Hematopoietic multipotent progenitor cell treated with erythropoietin and hydrocortisone succinate and interleukin-3 and kit ligand, for 6 days (in vitro differentiated cells): ENCODE measurements around the gene KMO.

Experiments
- DNase-seq: peaks from one replicate; pipeline ENCODE4 v3.0.0-alpha.2; 2015

Gene KMO

DNA sequence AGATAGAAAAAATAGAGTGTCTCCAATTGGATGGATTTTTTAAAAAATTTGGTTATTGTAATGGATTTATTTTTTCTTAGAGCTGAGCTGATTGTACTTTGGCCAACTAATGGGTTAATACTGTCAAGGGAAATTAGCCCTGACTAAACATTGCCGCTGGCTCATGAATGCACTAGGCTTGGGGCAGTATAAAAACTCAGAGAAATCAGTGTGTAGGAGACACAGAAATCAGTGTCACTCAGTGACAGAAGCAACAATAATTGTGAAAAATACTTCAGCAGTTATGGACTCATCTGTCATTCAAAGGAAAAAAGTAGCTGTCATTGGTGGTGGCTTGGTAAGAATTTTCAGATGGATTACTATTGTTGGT is at the start of gene KMO:
Gene KMO, plus strand, starts transcription at position 217 of the 370 bp plus-strand sequence. Its CDS starts 67 bp downstream, at position 284.
- peak; percentile 38 for DNase-seq

DNA sequence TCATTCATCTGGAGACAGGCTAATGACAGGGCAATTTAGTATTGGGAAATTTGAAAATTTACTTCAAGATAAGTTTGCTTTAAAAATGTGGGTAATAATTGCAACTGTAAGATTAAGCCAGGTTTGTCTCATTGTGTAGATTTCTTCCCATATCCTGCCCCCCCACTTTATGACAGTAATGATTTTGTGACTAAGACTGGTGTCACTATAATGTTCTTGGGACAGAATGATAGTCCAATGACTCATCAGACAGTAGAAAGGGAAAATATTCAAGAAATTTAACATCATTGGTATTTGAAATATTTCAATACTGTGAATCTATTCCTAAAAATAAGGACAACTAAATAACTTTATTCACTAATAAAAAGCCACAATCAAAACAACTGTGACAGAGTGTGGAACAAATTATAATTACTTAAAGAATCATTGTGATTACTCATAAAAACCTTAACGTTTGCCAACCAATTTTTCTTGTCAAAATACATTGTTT is 49.4 kb upstream of the KMO start:
- DNase-seq = no peak

- DNase-seq = no peak
These were observed 47.0 kb upstream of the KMO start for GRCh38 chr1:241485145-241485544.

DNA sequence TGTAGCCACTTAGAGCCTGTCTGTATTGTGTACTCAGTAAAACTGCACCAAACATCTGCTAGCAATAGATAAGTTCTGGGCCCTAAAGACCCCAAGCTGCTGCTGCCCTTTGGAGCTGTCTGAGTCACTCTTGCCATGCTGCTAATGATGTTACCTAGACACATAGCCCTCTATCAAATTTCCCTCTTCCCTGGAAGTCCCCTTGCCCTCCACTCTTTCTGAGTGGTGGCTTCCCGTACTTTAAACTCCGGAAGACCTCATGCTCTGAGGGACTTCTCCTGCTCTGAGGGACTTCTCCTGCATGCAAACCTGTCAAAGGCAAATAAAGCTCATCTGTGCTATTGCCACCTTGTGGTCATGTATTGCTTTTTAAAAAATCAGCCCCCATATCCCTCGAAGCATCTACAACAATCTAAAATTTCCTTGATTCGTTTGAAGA is 46.6 kb upstream of the KMO start:
- DNase-seq = peak; percentile 64

DNA sequence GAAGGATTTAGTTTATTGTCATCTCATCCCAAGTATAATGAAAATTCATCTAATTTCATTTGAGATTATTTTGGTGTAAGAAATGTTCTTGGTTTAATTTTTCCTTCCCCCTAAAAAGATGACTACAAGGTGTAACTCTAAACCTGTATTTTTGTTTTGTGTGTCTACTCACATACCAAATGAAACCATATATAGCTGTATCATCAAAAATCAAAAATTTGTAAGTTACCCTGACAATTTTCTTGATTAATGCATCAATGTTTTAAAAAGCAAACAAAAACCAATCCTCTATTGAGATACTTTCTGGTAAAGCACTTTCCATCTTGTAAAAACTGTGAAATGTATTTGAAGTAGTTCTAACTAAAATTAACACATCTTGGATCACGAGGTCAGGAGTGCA is 43.4 kb upstream of the KMO start:
- DNase-seq = no peak

DNA sequence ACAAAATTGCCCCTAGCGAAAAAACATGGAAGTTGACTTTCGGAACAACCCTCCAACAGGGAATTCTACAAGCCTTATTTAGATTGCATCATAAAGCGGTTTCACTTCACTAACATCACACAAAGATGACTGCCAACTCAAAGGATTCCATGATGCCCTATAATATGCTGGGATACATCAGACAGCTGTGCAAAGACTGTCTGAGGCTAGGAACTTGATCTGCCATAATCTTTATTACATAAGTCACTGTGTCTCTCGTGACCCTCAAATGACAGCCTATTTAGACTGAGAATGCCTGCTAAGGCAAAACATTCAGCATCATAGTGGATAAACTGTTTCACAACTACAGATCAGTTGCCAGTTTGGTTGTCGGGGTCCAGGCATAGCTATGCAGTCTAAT is 36.4 kb upstream of the KMO start:
- no peak for DNase-seq

DNA sequence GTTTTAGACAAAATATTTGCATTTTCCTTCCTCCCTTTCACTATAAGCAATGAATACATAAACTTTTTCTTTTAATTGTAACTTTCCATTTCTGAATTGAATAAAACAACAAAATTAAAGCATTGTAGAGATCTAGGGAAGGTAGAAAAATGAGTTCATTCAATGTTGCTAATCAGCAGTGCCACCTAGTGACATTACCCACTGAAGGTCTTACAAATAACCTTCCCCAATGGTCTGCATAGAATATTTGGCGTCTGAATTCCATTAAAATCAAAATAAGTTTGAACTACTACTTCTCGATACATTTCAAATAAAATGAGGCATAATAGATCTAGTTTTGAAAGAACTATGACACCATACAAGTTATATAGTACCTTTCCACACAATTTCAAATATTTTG is 32.3 kb upstream of the KMO start:
- peak; percentile 56 for DNase-seq

- DNase-seq = no peak
These were observed 28.7 kb upstream of the KMO start for GRCh38 chr1:241503444-241503843.

DNA sequence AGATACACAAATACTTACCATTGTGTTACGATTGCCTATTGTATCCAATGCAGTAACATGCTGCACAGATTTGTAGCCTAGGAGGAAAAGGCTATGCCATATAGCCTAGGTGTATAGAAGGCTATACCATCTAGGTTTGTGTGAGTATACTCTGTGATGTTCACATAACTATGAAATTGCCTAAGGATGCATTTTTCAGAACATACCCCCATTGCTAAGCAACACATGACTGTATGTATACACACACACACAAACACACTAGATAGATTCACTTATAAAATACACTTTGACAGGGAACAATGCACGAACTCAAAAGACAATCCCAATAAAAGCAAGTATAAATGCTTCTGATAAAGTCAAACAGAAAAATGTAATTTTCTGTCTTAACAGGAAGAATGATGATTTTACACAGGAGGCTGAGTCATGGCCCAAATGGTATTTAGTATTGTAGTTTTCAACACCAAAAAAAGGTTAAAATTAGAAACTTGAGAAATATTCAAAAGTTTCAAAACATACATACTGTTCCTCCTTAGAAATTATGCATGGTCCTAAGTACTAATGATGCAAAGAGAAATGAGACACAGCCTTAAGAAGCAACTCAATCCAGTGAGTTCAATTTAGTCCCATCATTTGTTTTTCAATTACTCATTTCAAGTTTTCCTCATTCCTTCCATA is 24.9 kb upstream of the KMO start:
- no peak for DNase-seq

DNA sequence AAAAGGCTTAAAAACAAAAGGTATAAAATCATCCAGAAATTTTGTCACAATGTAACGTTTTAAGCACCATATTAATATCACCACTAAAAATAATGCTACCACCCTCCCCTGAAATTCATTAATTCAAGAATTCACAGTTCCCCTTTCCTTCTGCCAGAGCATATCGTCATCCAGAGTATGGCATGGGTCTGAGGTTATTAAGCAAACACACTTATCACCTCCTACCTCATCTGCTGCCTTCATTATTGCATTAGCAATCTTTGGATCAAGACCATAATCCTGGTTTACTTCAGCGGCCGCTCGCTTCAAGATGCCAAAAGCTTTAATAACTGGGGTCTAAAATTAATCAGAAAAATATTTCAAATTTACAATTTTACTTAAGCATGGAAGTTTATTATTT is 18.8 kb upstream of the KMO start:
- no peak for DNase-seq

DNA sequence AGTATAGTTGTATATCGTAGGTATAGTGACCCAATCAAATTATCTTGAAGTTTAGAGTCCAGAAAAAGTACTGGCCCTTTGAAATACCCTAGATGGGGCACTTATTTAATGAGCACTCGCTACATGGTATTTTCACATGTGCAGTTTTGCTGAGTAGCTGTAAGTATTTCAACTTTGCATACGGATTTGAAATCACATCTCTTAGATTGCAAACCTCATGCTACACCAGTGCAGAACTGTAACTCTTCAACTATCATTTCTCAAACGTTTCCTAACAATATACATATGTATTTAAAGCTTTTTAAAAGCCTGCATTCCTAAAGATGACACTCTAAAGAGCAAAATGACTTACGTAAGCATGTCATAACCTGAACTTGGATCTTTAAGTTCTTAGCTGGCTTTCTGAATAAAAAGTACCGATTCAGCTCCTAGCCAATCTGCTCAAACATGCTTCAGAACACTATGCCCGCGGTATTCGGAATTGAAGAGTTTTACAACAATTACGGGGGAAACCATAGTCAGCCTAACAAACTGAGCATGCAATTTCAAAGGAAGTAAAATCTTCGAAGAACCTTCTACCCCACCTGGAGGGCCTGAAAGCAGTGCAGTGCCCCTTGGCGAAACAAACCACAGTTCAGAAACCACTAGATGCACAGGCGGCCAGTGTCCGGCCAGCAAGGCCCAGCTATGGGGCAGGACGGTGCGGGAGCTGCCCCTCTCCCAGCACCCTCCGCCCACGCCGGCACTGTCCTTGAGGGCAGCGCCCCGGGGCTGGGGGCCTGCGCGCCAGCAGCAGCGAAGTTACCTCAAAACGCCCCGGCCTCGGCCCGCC is 13.5 kb upstream of the KMO start:
- peak; percentile 29 for DNase-seq

DNA sequence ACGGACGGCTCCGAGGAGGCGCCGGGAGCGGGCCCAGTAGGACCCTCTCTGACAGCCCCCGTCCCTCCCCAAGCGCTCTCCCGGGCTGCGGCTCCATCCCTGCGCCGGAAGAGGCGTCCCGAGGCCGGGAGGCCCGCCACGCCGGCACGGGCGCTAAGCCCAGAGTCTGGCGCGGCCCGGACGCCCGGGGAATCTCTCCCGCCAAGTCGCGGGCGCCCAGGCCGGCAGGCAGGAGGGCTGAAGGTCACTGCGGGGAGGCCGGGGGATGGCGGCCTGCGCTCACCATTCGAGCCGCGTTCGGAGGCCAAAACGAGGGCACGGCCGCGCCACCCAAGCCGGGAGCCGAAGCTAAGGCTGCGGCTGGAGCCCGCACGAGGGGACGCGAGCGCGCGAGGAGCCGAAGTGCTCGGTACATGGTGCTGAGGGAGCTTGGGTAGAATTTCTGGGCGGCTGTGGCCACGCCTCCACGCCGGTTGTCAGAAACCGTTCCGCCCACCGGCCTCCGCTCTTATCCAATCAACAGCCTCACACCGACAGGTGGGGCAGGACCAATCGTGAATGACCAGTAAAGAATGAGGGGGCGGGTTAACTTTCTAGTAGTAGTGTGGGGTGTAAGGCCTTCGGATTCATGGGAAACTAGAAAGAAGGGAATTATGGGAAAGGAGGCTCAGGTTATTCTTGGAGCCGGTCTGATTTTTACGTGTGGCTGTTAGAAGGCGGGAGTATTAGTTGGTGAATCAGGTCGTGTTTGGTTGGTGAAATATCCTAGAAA is 12.7 kb upstream of the KMO start, which contains the start of gene FH:
Gene FH, minus strand, starts transcription at position 448 of the 772 bp plus-strand sequence. Its CDS starts 33 bp downstream, at position 415.
- peak; percentile 100 for DNase-seq

DNA sequence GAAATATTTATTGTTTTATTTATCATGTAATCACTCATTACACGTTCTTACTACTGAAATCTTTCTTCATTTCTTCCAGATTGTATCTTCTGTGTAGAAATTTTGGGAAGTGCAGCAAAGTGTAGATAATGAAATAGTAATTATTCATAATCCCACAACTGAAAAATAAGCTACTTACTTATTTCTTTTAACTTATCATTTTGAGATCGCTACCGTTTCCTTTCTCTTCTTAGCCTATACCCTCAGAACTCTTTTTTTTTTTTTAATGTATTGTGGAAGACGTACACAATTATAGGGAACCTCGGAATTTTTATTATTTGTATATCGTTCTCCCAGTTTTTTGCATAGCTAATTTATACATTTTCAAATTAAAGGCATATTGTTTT is 12.1 kb upstream of the KMO start:
- DNase-seq = no peak

- DNase-seq = no peak
These were observed 10.5 kb upstream of the KMO start for GRCh38 chr1:241521718-241522117.

- DNase-seq = no peak
These were observed 7.2 kb upstream of the KMO start for GRCh38 chr1:241525026-241525425.

GRCh38 chr1:241527146-241527545 is 5.0 kb upstream of the KMO start:
- peak; percentile 17 for DNase-seq

GRCh38 chr1:241531195-241532161 is 700 bp upstream of the KMO start:
- peak; percentile 94 for DNase-seq

- no peak for DNase-seq
These were observed 686 bp downstream of the KMO start for GRCh38 chr1:241532864-241533263.

- DNase-seq = no peak
These were observed 1.3 kb downstream of the KMO start for GRCh38 chr1:241533326-241534115.

DNA sequence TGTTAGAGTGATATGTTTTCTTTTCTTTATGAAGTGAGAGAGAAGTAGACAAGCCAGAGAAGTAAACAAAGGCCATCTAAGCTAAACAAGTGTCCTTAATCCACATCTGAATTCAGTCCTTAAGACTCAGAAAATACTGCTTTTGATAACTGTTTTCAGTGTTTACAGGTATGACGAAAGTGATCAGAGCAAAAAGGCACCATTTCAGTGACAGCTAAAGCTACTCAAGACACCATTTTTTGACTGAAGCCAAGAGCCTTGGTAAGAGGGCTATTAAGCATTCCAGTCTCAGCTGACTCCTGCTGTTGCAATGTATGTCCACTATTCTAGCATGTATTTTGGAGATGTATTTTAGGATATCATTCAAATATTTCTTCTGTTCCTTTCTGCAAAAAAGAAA is 4.1 kb downstream of the KMO start:
- DNase-seq = no peak

GRCh38 chr1:241536969-241537368 is 4.8 kb downstream of the KMO start:
- no peak for DNase-seq
